Activated T-cell treated with anti-CD3 and anti-CD28 coated beads for 24 hours (primary cell): Measurements from ENCODE around the gene SHISA6.

Experiments used
- DNase-seq: peaks from one replicate; pipeline ENCODE4 v3.0.0-alpha.2; 2020; ENCODE audit warnings: low read depth

Gene SHISA6

GRCh38 chr17:11240841-11241610 is at the start of gene SHISA6:
Gene SHISA6, plus strand, starts transcription at chr17:11241213.
- DNase-seq, result no peak

GRCh38 chr17:11195801-11196200 is 45.2 kb upstream of the SHISA6 start:
- DNase-seq, result no peak

GRCh38 chr17:11204991-11205390 is 36.0 kb upstream of the SHISA6 start:
- no peak for DNase-seq

GRCh38 chr17:11205659-11206058 is 35.4 kb upstream of the SHISA6 start:
- no peak for DNase-seq

- no peak for DNase-seq
Observed at GRCh38 chr17:11209906-11210305, 31.1 kb upstream of the SHISA6 start.

GRCh38 chr17:11212792-11213191 is 28.2 kb upstream of the SHISA6 start:
- no peak for DNase-seq

GRCh38 chr17:11216976-11217375 is 24.0 kb upstream of the SHISA6 start:
- DNase-seq, result no peak

GRCh38 chr17:11221196-11221595 is 19.8 kb upstream of the SHISA6 start:
- no peak for DNase-seq

GRCh38 chr17:11221721-11222120 is 19.3 kb upstream of the SHISA6 start:
- DNase-seq, result no peak

GRCh38 chr17:11238705-11239104 is 2.3 kb upstream of the SHISA6 start:
- no peak for DNase-seq

- DNase-seq, result no peak
Observed at GRCh38 chr17:11239379-11239970, 1.5 kb upstream of the SHISA6 start.

GRCh38 chr17:11240041-11240840 is 772 bp upstream of the SHISA6 start:
- DNase-seq, result no peak

GRCh38 chr17:11241611-11242226 is 706 bp downstream of the SHISA6 start:
- DNase-seq, result no peak

- no peak for DNase-seq
Observed at GRCh38 chr17:11242411-11242810, 1.4 kb downstream of the SHISA6 start.

- DNase-seq, result no peak
Observed at GRCh38 chr17:11244776-11245175, 3.8 kb downstream of the SHISA6 start.

GRCh38 chr17:11245187-11245586 is 4.2 kb downstream of the SHISA6 start:
- DNase-seq, result no peak

- no peak for DNase-seq
Observed at GRCh38 chr17:11245791-11246190, 4.8 kb downstream of the SHISA6 start.

GRCh38 chr17:11250161-11250560 is 9.1 kb downstream of the SHISA6 start:
- DNase-seq, result no peak

- DNase-seq, result no peak
Observed at GRCh38 chr17:11251561-11252107, 10.6 kb downstream of the SHISA6 start.

GRCh38 chr17:11252146-11252545 is 11.1 kb downstream of the SHISA6 start:
- no peak for DNase-seq

- no peak for DNase-seq
Observed at GRCh38 chr17:11256877-11257276, 15.9 kb downstream of the SHISA6 start.

- no peak for DNase-seq
Observed at GRCh38 chr17:11264183-11264871, 23.3 kb downstream of the SHISA6 start.
